HG03460 (cell line): ENCODE measurements around the gene PGAP2.
A peak's percentile ranks its signal among the peaks of the same experiment; 100 is the strongest.
"Not testable (repeated sequence)": the region's sequence is repeated elsewhere in the genome, so short reads cannot be mapped to it uniquely, and the experiment has no call there.

Experiments used
- ATAC-seq: cut with Tn5 transposase; IDR thresholded peaks from one replicate; pipeline ENCODE4 v1.9.1; 2021; ENCODE audit not compliant: unreplicated experiment

The PGAP2 gene

DNA sequence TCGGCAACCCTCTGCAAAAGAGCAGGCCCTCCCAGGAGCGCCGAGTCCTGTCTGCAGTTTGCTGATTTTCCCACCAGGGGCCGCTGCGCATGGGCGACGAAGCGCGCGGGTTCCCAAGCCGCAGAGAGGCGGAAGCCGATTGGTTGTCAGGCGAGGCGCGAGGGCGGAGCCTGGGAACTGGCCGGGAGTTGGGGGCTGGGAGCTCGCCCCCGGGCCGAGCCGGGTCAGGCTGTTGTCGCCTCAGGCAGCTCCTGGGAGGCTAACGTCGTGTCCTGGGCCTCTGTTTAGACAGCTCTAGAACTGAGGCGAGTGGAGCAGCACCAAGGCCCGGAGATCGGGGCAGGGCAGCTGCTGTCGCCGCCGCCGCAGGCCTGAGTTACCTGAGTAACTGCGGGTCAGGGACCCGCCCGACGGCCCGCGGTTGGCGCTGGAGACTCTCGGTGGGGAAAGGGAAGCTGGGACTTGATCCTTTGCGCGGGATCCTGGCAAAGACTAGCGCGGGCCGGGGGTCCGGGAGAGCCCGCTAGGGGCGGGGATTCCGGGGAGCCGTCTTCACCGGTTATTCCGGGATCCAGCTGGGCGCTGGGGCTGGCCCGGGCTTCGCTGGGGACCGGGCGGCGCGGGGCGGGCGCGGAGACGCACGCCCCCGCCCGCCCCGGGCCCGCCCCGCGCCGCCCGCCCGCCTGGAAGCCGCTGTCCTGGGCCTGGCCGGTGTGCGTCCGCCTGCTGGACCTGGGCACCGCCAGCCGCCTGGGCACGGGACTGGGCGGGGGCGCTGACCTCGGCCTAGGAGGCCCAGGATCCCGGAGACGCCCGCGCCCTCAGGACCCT, 46.8 kb downstream of the PGAP2 start, which contains the start of gene STIM1:
Gene STIM1, plus strand, starts transcription at position 688 of the 831 bp plus-strand sequence. CDS start 607 bp downstream, outside the sequence.
- peak; percentile 63 for ATAC-seq

DNA sequence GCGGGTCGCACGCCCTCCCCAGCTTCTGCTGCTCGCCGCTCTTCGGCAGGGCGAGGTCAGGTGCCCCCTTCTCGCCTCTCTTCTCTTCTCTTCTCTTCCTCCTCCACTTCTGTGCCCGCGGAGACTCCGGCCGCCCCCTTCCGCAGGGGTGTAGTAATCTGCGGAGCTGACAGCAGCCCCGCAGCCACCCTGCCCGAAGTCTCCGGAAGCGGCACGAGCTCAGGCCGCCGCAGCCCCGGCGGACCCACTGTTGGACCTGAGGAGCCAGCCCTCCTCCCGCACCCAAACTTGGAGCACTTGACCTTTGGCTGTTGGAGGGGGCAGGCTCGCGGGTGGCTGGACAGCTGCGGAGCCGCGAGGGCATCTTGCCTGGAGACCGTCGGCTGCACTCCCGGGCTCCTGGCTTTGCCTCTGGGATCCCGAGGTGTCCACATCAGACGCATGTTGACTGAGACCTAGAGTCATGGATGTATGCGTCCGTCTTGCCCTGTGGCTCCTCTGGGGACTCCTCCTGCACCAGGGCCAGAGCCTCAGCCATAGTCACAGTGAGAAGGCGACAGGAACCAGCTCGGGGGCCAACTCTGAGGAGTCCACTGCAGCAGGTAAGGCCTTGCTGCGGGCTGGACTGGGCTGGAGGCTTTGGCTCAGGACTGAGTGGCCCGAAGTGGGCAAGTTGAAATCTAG, 47.6 kb downstream of the PGAP2 start:
- peak; percentile 12 for ATAC-seq

DNA sequence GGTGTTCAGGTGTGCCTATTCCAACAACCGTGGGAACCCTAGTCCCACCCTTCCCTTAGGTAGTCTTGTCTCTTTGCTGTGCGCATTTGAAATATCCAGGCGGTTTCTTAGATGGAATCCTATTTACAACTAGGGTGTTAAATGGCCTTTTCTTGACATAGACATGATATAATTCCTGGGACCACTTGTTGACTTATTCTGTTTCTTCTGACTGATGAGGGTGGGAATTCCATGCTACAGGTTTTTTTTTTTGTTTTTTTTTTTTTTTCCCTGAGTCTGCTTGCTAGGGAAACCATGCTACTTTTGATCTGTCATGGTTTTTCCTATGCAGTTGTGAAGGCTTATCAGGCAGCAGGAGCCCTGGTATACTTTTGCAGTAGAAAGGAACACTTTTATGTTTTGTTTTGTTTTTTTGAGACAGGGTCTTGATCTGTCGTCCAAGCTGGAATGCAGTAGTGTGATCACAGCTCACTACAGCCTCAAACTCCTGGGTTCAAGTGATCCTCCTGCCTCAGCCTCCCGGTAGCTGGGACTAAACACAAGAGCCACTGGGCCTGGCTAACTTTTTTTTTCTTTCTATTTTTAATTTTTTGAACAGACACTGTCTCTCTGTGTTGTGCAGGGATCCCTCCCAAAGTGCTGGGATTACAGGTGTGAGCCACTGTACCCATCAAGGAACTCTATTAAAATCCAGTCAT, 48.6 kb downstream of the PGAP2 start:
- no peak for ATAC-seq

DNA sequence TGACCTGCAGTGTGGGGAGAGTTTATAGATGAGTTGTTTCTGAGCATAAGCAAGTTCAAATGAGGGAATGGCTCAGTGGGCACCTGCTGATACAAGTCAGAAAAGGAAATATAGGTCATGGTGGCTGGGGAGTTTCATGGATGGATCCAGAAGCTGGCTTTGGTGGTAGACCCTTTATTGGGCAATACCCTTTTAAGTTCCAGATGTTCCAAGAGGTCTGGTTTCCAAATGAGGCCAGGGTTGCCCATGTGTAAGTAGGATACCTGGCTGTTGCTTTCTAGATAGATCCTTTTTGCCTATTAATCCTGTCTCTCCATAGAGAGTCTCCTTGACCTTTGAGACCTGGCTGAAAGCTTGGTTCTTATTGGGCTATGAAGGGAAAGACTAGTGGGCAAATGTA, 49.3 kb downstream of the PGAP2 start:
- no peak for ATAC-seq

DNA sequence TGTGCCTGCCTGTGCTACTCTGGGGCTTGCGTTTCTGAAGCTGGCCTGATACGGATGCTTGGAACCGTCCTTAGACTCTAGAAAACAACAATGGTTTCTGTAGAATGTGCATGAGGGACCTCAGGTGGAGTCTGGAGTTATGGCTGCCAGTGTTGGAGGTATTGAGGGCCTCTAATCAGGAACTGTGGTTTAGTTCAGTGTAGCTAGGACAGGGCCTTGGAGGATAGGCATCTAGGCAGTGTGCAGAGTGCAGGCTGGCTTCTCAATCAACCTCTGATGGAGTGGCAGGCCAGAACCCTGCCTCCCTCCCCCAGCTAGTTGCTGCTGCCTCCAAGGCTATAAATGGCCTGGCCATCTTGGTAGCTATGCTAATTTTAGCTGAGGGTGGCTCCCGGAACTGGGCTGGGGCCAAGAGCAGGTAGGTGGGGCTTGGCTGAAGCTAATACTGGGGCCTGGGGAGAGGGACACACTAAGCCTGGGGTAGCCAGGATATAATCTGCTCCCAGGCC, 51.1 kb downstream of the PGAP2 start:
- peak; percentile 41 for ATAC-seq

DNA sequence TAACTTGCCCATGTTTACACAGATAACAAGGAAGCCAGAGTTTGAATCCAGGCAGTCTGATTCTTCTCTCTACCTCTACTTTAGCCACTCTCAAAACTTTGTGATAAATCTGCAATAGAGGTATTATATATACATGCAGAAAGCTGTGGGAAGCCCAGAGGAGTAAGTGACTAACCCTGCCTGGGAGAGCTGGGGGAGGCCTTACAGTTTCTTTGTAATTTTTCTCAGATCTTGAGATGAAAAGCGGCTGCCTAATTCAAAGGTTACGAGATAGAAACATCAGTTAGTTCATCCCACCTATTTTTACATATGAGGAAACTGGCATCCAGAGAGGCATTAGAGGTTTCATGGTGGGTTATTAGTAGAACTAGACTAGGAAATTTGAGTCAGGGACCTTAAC, 52.0 kb downstream of the PGAP2 start:
- ATAC-seq, result no peak

DNA sequence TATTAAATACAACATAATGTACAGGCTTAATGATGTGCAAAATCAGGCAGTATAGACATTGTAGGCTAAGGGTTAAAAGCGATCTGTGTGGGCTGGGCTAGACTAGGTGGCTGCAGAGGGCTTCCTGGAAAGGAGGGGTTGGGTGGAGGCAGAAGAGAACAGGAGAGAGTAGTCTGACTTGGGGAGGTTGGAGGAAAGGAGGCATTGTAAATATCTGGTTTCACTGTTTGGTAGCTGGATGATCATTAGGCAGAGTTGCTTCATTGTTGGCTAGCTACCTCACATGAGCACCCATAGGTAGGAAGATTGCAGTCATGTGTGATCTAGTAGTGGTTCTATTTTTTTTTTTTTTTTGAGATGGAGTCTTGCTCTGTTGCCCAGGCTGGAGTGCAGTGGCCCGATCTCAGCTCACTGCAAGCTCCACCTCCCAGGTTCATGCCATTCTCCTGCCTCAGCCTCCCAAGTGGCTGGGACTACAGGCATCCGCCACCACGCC, 52.6 kb downstream of the PGAP2 start:
- not testable (repeated sequence) for ATAC-seq

DNA sequence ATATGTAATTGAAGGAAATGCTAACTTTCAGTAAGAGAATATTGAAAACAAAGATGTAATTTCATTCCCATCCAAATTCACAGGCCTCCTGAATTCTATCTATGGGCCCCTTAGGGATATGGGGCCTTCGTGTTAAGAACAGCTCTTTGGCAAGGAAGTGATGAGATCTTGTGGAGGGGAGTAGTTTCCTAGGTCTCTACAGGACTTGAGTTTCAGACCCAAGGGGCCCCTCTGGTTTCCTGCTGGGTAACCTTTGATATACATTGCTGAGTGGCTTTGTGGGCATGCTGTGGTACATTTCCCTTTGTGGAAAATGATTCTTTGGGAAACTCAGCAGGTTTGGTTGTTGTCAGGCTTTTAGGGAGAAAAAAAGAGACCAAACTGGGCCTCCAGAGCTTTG, 53.3 kb downstream of the PGAP2 start:
- ATAC-seq, result no peak

DNA sequence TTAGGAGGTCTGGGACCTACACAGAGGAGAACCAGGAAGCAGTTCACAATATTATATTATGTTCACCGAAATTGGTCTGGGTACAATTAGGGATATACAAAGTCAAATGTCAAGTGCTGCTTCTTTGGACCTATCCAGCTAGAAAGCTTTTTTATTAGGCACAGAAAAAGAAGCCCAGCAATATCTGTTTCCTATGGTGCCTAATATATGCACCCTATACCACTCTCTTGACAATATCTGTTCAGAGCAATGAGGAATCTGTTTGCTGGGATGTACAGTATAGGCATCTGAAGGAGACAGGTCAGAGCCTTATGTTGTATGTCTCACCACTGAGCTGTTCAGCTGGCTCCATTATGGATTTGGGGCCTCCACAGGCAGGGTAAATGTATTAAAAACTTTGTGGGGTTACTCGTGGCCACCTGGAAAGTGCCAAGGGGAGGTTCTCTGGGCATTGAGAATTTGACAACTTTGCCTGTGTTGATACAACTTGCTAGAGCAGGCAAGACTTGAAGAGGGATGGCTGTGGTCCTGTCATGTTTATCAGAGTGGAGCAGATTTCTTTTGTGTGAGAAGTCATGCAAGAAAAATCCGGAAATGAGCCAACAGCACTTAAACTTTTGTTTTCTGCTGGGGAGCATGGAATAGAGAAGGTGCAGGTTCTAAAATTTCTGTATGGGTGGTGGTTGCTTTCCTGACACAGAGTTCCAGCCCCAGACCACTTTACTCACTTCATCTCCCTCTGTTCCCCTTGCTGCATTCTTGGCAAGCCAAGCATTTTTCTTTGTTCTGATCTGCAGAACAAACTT, 57.2 kb downstream of the PGAP2 start:
- ATAC-seq, result peak; percentile 32

DNA sequence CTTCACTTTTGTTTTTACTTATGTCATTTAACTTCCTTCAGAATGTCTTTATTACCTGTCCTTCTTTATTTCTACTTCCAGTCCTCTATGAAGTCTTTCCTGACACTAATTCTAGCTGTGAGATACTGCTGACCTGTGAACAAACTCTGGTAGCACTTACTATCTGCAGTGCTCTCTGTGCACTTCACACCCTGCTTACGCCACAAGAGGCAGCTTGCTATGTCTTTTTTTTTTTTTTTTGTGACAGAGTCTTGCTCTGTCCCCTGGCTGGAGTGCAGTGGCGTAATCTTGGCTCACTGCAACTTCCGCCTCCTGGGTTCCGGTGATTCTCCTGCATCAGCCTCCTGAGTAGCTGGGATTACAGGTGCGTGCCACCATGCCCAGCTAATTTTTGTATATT, 57.8 kb downstream of the PGAP2 start:
- ATAC-seq, result no peak

DNA sequence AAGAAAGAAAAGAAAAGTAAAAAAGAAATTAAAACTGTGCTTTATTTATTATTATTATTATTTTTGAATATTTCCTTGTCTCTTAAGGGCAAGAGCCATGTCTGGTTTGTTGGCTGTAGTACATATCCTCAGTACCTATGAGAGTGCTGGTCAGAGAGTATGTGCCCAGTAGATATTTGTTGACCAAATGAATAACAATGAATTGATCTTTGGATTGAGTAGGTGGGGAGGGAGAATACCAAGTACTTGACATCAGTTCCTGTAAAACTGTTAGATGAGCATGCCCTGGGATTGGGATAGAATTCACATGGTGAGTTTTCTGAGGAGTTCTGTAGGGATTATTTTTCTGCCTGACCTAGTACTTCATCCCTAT, 58.5 kb downstream of the PGAP2 start:
- ATAC-seq, result no peak

DNA sequence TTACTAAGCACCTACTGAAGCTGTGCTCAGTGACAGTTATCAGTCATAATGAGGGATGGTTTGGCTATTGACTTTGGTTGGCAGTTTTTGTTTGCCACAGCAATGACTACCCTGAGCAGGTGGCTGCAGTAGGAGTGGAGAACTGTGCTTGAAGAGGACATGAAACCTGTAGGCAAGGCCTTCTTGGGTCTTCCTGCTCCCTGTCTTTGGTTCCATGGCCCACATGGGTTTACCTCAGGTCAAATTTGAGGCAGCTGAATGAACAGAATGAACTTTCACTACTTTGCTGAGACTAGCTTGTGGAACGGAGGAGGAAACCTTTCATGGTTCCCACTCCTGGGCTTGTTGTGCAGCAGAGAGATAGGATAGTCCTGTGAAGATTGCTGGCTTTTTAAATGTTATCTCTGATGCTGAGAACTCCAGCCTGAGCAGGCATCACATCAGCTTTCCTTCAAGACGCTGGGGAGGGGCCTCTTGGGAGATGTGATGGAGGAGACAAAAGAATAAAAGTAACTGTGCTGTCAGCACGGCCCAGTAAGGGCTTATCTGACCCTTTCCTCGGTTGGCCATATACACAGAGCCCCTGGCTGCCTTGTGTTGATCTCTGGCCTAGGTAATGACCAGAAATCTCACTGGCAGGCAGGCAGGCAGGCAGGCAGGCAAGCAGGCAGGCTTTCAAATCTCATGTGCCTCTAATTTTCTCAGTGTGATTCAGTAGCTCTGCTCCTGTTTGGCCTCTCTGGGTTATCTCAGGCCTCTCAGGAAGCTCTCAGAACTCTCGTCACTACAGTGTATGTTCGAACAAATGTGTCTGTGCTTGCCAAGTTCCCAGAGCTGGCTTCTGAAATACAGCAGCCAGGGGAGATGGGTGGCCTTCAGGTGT, 59.1 kb downstream of the PGAP2 start:
- peak; percentile 56 for ATAC-seq

DNA sequence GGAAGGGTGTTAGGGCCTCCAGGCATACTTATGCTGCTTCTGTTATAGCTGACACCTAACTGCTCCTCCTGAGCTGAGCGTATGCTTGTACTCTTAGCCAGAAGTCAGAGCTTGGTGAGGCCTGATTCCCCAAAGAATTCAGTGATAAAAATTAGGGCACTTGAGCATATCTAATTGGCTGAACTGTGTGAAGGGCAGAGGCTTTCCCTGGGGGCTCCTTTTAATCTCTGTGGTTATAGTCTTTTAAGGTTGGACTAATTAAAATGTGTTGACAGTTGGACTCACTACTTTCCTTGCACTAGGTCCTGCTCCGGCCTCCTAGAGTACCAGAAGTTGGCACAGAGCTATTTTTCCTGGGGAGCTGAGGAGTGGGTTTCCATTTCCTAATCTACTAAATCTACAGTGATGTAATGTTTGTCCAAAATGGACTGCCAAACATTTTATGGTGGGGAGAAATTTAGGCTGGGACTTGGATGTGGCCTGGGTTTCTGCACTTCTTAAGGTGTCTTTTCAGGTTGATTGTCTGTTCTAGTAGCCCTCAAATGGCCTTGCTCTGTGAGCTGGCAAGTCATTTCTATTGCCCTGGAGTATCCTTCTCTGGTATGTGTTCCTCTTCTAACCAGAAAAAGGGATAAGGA, 65.5 kb downstream of the PGAP2 start:
- ATAC-seq, result no peak
